GM12892 (cell line): ENCODE measurements around the gene STARD7.

ENCODE experiments used
- POLR2A ChIP-seq: IDR thresholded peaks from 2 replicates; pipeline ENCODE4 v1.6.1; 2011; ENCODE audit warnings: low read depth, low read length, control low read depth
- POLR2AphosphoS5 ChIP-seq: IDR thresholded peaks from 2 replicates; pipeline ENCODE4 v1.6.1; 2011; ENCODE audit warnings: low read depth, low read length, control low read depth

DNA sequence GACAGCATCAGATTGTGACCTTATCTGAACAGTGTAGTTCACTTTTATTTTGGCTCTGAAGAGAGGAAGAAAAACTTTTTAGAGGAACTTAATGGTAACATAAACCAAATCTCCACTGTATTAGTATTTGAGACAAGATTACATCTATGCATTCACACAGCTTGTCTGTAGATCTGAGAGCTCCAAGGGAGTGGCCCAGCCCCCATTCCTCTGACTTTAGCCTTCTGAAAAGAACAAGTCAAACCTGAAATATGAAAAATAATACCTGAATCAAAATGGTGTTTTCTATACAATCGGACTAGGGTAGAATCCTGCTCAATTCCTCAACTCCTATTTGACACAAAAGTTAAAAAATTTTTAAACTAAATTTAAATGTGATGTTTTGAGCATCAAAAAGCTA lies 23.1 kb downstream of the STARD7 start:
- TF ChIP-seq POLR2A (no peak), POLR2AphosphoS5 (no peak)
